H9 (cell line): ENCODE data around the gene LRRC15. TPM values are rescaled to one million over a fixed set of nuclear protein-coding genes. Genes with fewer than 3 reads are reported as not detected.

Source experiments
- DNase-seq: peaks from one replicate; pipeline ENCODE4 v3.0.0-alpha.2; 2017
- H2AFZ ChIP-seq: one replicate; pipeline ENCODE4 v1.6.1; 2013; ENCODE audit warnings: mild to moderate bottlenecking, low read length, control low read depth, moderate library complexity
- H2AK5ac ChIP-seq: 2 replicates; pipeline ENCODE4 v1.6.1; 2013; ENCODE audit warnings: low read length, control low read depth, mixed read lengths; ENCODE audit not compliant: insufficient read length
- H2BK120ac ChIP-seq: one replicate; pipeline ENCODE4 v1.6.1; 2013; ENCODE audit warnings: low read depth, mild to moderate bottlenecking, low read length, control low read depth, inconsistent platforms; ENCODE audit not compliant: poor library complexity, severe bottlenecking
- H2BK12ac ChIP-seq: 2 replicates; pipeline ENCODE4 v1.6.1; 2013; ENCODE audit warnings: low read length, control low read depth, mixed read lengths, low read depth; ENCODE audit not compliant: insufficient read length
- H2BK15ac ChIP-seq: 2 replicates; pipeline ENCODE4 v1.6.1; 2013; ENCODE audit warnings: low read depth, low read length, control low read depth
- H2BK20ac ChIP-seq: one replicate; pipeline ENCODE4 v1.6.1; 2013; ENCODE audit warnings: low read depth, mild to moderate bottlenecking, low read length, control low read depth, inconsistent platforms; ENCODE audit not compliant: poor library complexity, severe bottlenecking
- H2BK5ac ChIP-seq: 2 replicates; pipeline ENCODE4 v1.6.1; 2013; ENCODE audit warnings: low read length, control low read depth, mixed read lengths; ENCODE audit not compliant: insufficient read length
- H3K14ac ChIP-seq: 2 replicates; pipeline ENCODE4 v1.6.1; 2013; ENCODE audit warnings: low read length, control low read depth; ENCODE audit not compliant: insufficient read depth
- H3K18ac ChIP-seq: 2 replicates; pipeline ENCODE4 v1.6.1; 2013; ENCODE audit warnings: low read depth, mild to moderate bottlenecking, mixed read lengths, low read length, control low read depth; ENCODE audit not compliant: insufficient read length
- H3K23ac ChIP-seq: 2 replicates; pipeline ENCODE4 v1.6.1; 2013; ENCODE audit warnings: low read length, control low read depth, mixed read lengths, low read depth; ENCODE audit not compliant: insufficient read length
- H3K23me2 ChIP-seq: 2 replicates; pipeline ENCODE4 v1.6.1; 2013; ENCODE audit warnings: low read depth, mild to moderate bottlenecking, mixed read lengths, low read length, control low read depth; ENCODE audit not compliant: insufficient read length, poor library complexity, severe bottlenecking
- H3K27ac ChIP-seq: 2 replicates; pipeline ENCODE4 v1.5.1; 2013; ENCODE audit warnings: low read length, control low read depth, mixed read lengths, low read depth; ENCODE audit not compliant: insufficient read length
- H3K27me3 ChIP-seq: 2 replicates; pipeline ENCODE4 v1.6.1; 2013; ENCODE audit warnings: low read length, control low read depth, inconsistent platforms; ENCODE audit not compliant: insufficient read depth
- H3K4ac ChIP-seq: 2 replicates; pipeline ENCODE4 v1.6.1; 2013; ENCODE audit warnings: low read depth, mild to moderate bottlenecking, control low read depth, inconsistent platforms, low read length, moderate library complexity
- H3K4me1 ChIP-seq: 2 replicates; pipeline ENCODE4 v1.6.1; 2013; ENCODE audit warnings: low read length, control low read depth, inconsistent platforms; ENCODE audit not compliant: insufficient read depth
- H3K4me2 ChIP-seq: 2 replicates; pipeline ENCODE4 v1.6.1; 2013; ENCODE audit warnings: low read length, control low read depth, mixed read lengths; ENCODE audit not compliant: insufficient read length, insufficient read depth
- H3K56ac ChIP-seq: 2 replicates; pipeline ENCODE4 v1.6.1; 2013; ENCODE audit warnings: low read depth, mild to moderate bottlenecking, mixed read lengths, low read length, control low read depth; ENCODE audit not compliant: insufficient read length
- H3K79me1 ChIP-seq: 2 replicates; pipeline ENCODE4 v1.6.1; 2013; ENCODE audit warnings: low read depth, mild to moderate bottlenecking, moderate library complexity, low read length, control low read depth, inconsistent platforms; ENCODE audit not compliant: insufficient read depth, poor library complexity, severe bottlenecking
- H3K79me2 ChIP-seq: 2 replicates; pipeline ENCODE4 v1.6.1; 2013; ENCODE audit warnings: low read length, control low read depth, inconsistent platforms; ENCODE audit not compliant: insufficient read depth
- H3K9ac ChIP-seq: 2 replicates; pipeline ENCODE4 v1.6.1; 2013; ENCODE audit warnings: low read length, control low read depth, mixed read lengths; ENCODE audit not compliant: insufficient read length; ENCODE audit errors: extremely low read depth
- H3K9me3 ChIP-seq: one replicate; pipeline ENCODE4 v1.6.1; 2013; ENCODE audit warnings: low read depth, low read length, inconsistent platforms; ENCODE audit not compliant: control insufficient read depth
- H3T11ph ChIP-seq: one replicate; pipeline ENCODE4 v1.6.1; 2013; ENCODE audit warnings: mild to moderate bottlenecking, low read length, control low read depth, inconsistent platforms
- H4K20me1 ChIP-seq: one replicate; pipeline ENCODE4 v1.6.1; 2013; ENCODE audit not compliant: control insufficient read depth, insufficient read length, insufficient read depth
- H4K5ac ChIP-seq: 2 replicates; pipeline ENCODE4 v1.6.1; 2013; ENCODE audit warnings: low read depth, mild to moderate bottlenecking, mixed read lengths, low read length, control low read depth; ENCODE audit not compliant: insufficient read length
- H4K8ac ChIP-seq: replicated peaks from 2 replicates; pipeline ENCODE4 v1.6.1; 2013; ENCODE audit warnings: low read length, control low read depth, mixed read lengths, low read depth; ENCODE audit not compliant: insufficient read length
- H4K91ac ChIP-seq: 2 replicates; pipeline ENCODE4 v1.6.1; 2013; ENCODE audit warnings: low read depth, mild to moderate bottlenecking, moderate library complexity, mixed read lengths, low read length, control low read depth; ENCODE audit not compliant: insufficient read length
- H3K27ac Mint-ChIP-seq, 3 experiments: 2 replicates in 2 of 3; 3 replicates in 1 of 3; pipeline ENCODE4 v1.8.0; 2020 to 2021; ENCODE audit warnings: mixed read lengths in 3 of 3, mild to moderate bottlenecking in 1 of 3, moderate library complexity in 1 of 3
- H3K27me3 Mint-ChIP-seq: 2 replicates; pipeline ENCODE4 v1.8.0; 2021; ENCODE audit warnings: low read depth, mild to moderate bottlenecking, moderate library complexity, mixed read lengths
- H3K36me3 Mint-ChIP-seq, 3 experiments: 2 replicates in 2 of 3; 3 replicates in 1 of 3; pipeline ENCODE4 v1.8.0; 2020 to 2021; ENCODE audit warnings: low read depth in 3 of 3, mixed read lengths in 3 of 3; ENCODE audit not compliant: insufficient read depth in 1 of 3
- H3K4me1 Mint-ChIP-seq, 2 experiments: 2 replicates each; pipeline ENCODE4 v1.8.0; 2020; ENCODE audit warnings: mixed read lengths in 2 of 2
- H3K4me3 Mint-ChIP-seq, 2 experiments: 2 replicates in 1 of 2; 3 replicates in 1 of 2; pipeline ENCODE4 v1.8.0; 2020 to 2021; ENCODE audit warnings: mild to moderate bottlenecking in 2 of 2, mixed read lengths in 2 of 2, moderate library complexity in 1 of 2
- H3K9me3 Mint-ChIP-seq, 2 experiments: 2 replicates in 1 of 2; 3 replicates in 1 of 2; pipeline ENCODE4 v1.8.0; 2020; ENCODE audit warnings: mild to moderate bottlenecking in 2 of 2, mixed read lengths in 2 of 2, moderate library complexity in 1 of 2
- CTCF ChIP-seq: fragments of 200-600 bp; sonication (generic); conservative IDR thresholded peaks from 3 replicates; pipeline ENCODE4 v1.8.0; 2021; ENCODE audit warnings: antibody characterized with exemption, mild to moderate bottlenecking
- WGBS: extraction: QIAGEN DNeasy Blood & Tissue Kit; methylation state at CpG from one replicate; pipeline ENCODE4 v1.1.7; 2013; ENCODE audit warnings: missing lambda C conversion rate, low lambda C conversion rate, mixed read lengths; ENCODE audit not compliant: insufficient read length; ENCODE audit errors: extremely low coverage; 5-methylcytosine and 5-hydroxymethylcytosine counted together
- total RNA-seq: library from RNA; stranded (reverse); gene quantifications from 2 replicates; pipeline ENCODE4 v1.2.1, GENCODE V29; 2021

Gene LRRC15
- total RNA-seq, 1 experiment from 2014 or later = 0.07 TPM

- Histone ChIP-seq H4K20me1 (no peaks in the 10 kb centered on the region), H2AFZ (no peak overlapping the region), H3K4me2 (peak overlapping the region; percentile 18), H2BK120ac (no peak overlapping the region), H3K56ac (no peak overlapping the region), H3K4me1 (no peaks in the 10 kb centered on the region; the same call in 1 of the 2 replicates), H3K9ac (no peak overlapping the region), H2BK12ac (no peak overlapping the region), H3K79me2 (no peaks in the 10 kb centered on the region), H3K4ac (no peak overlapping the region), H2BK15ac (no peak overlapping the region), H3K27ac (no peak overlapping the region), H3K23ac (no peak overlapping the region), H2AK5ac (no peak overlapping the region), H4K91ac (no peak overlapping the region), H3K27me3 (peaks cover 3% of the 10 kb centered on the region; the same call in 1 of the 2 replicates), H3K79me1 (no peaks in the 10 kb centered on the region), H2BK20ac (no peak overlapping the region), H3T11ph (no peak overlapping the region), H3K23me2 (no peaks in the 10 kb centered on the region), H3K14ac (no peak overlapping the region), H4K5ac (no peak overlapping the region), H3K18ac (no peak overlapping the region), H4K8ac (no peak overlapping the region), H2BK5ac (no peak overlapping the region), H3K9me3 (peaks cover 21% of the 10 kb centered on the region)
- Mint-ChIP-seq H3K4me3 (peak overlapping the region; percentile 28 to 30; a peak in 3 of 5 replicates), H3K27me3 (peaks cover 73% of the 10 kb centered on the region), H3K36me3 (peaks cover 18 to 27% (median 20%) of the 10 kb centered on the region in 3 experiments), H3K27ac (no peak overlapping the region), H3K4me1 (peaks cover 42 to 45% of the 10 kb centered on the region in 2 experiments), H3K9me3 (peaks cover 26 to 32% of the 10 kb centered on the region in 2 experiments)
- WGBS = no CpG with 5 or more reads among the region's 17 CpGs
- DNase-seq = no peak
- peak; percentile 3; the same call in 1 of the 3 replicates for TF ChIP-seq CTCF
Observed at GRCh38 chr3:194315965-194316361, 53.6 kb downstream of the LRRC15 start.
